ENCODE data around the gene TNS1. TPM values are rescaled to one million over a fixed set of nuclear protein-coding genes. Genes with fewer than 3 reads are reported as not detected.

The TNS1 gene
- total RNA-seq, 1 donor from 2014 or later: 0.13 TPM

DNA sequence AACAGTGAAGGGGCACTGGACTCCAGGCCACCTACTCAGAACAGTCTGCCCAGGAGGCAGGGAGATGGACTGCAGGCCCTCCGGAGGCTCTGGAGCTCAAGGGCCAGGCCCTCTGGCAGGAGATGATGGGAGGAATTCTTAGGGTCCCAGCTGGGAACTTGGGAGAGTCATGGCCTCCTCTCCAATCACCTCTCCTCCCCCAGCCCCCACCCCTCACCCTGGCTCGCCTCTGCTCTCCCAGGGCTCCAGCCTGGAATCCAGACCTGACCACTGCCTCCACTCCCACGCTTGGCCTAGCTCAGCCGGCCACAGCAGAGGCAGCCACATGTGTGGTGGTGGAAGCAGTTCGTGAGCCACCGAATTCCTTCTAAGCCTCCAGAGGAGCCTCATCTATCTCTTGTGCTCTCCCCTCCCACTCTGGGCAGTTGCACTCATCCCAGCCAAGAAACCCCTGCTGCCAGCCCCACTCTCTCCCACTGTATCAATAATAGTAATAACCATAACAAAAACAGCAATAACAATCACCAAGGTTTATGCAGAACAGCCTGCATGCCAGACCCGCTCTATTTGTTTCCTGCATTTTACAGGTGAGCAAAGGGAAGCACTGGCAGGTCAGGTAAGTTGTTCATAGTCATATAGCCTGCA, 67.4 kb downstream of the TNS1 start:
- no peaks in the 10 kb centered on the region for H3K36me3 Mint-ChIP-seq (ENCODE audit: low read depth)
- TF ChIP-seq CTCF (IDR thresholded peaks at IDR 0.05): no peak
- ChIA-PET POLR2A (no interaction called here), CTCF (no interaction called here)
- intact Hi-C loops (cut with micrococcal nuclease): no loop called here
- no peak overlapping the region for H3K27ac Mint-ChIP-seq
- H3K27me3 Mint-ChIP-seq: peaks cover 6% of the 10 kb centered on the region
- H3K4me1 Mint-ChIP-seq: peaks cover 3% of the 10 kb centered on the region
- DNase-seq: no peak
- no peak overlapping the region for H3K4me3 Mint-ChIP-seq
- H3K9me3 Mint-ChIP-seq: no peaks in the 10 kb centered on the region
- ATAC-seq (ENCODE audit: low read depth): no peak

DNA sequence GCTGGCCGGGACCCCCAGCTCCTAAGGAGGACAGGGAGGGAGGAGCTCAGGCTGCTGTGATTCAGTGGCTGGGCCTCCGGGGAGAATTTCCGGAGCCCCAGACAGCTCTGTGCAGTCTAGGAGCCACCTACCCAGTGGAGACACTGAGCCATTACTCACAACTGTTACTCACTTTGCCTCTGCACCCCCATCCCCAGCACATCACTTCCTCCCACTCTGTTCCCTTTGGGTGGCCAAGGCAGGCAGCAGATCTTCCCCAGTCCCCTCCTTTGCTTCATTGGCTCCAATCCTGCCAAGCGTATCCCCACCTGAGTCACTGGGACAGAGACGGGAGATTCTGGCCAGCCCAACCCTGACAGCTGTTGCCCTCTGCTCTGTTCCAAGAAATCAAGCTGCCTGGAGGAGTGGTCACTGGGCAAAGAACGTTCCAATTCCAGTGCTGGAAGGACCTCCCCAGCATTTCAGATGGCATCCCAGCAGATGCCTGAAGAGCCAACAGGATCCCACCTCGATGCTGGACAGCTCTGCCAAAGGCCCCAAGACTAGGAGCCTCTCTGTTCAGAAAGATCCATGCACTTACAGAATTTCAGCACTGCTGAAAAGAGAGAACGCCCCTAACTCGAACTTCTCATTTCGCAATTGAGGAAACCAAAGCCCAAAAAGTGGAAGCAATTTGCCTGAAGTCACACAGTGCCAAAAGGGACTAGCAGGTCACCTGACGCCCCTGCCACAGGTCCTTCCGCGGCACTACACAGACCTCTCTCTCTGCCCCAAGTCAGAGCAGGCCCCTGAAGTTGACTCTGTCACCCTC, 68.3 kb downstream of the TNS1 start:
- Mint-ChIP-seq H3K36me3 (ENCODE audit: low read depth) (no peaks in the 10 kb centered on the region), H3K4me3 (no peak overlapping the region), H3K27ac (no peak overlapping the region), H3K27me3 (peaks cover 8% of the 10 kb centered on the region), H3K4me1 (peaks cover 3% of the 10 kb centered on the region), H3K9me3 (no peaks in the 10 kb centered on the region)
- no peak for ATAC-seq (ENCODE audit: low read depth)
- TF ChIP-seq CTCF (IDR thresholded peaks at IDR 0.05): no peak
- no peak for DNase-seq
- POLR2A ChIA-PET: no interaction called here
- intact Hi-C loops (cut with micrococcal nuclease): no loop called here
- CTCF ChIA-PET: no interaction called here

- CTCF ChIA-PET: no interaction called here
These were observed 69.2 kb downstream of the TNS1 start for GRCh38 chr2:217933617-217933993.

GRCh38 chr2:217932803-217933616, 69.8 kb downstream of the TNS1 start:
- intact Hi-C loops (cut with micrococcal nuclease): no loop called here
- Mint-ChIP-seq H3K27me3 (peaks cover 8% of the 10 kb centered on the region), H3K4me1 (peaks cover 3% of the 10 kb centered on the region), H3K36me3 (ENCODE audit: low read depth) (no peaks in the 10 kb centered on the region), H3K4me3 (no peak overlapping the region), H3K27ac (no peak overlapping the region), H3K9me3 (no peaks in the 10 kb centered on the region)
- DNase-seq (no peak), ATAC-seq (ENCODE audit: low read depth) (no peak)
- no peak for TF ChIP-seq CTCF (IDR thresholded peaks at IDR 0.05)
- ChIA-PET CTCF (no interaction called here), POLR2A (no interaction called here)

More at GRCh38 chr2:217933617-217933993, 69.2 kb downstream of the TNS1 start:
- Mint-ChIP-seq H3K27me3 (peaks cover 8% of the 10 kb centered on the region), H3K27ac (no peak overlapping the region), H3K9me3 (no peaks in the 10 kb centered on the region), H3K4me1 (peaks cover 3% of the 10 kb centered on the region), H3K36me3 (ENCODE audit: low read depth) (no peaks in the 10 kb centered on the region), H3K4me3 (no peak overlapping the region)
- DNase-seq: no peak
- TF ChIP-seq CTCF (IDR thresholded peaks at IDR 0.05): no peak
- ATAC-seq (ENCODE audit: low read depth): no peak
- POLR2A ChIA-PET: no interaction called here
- intact Hi-C loops (cut with micrococcal nuclease): no loop called here

Data from activated B cell treated with CpG ODN at 0.5 μM for 24 hours (primary cell).